Neural progenitor cell (in vitro differentiated cells): Measurements from ENCODE around the gene EHMT2. TPM values are rescaled to one million over a fixed set of nuclear protein-coding genes. Genes with fewer than 3 reads are reported as not detected.

Experiments used
- DNase-seq: peaks from one replicate; pipeline ENCODE4 v3.0.0-alpha.2; 2016; ENCODE audit warnings: low spot score
- H2AFZ ChIP-seq: fragments of 200-600 bp; sonication (generic); replicated peaks from 2 replicates; pipeline ENCODE4 v1.6.1; 2016; ENCODE audit warnings: antibody characterized with exemption
- H3F3A ChIP-seq: fragments of 200-600 bp; sonication (generic); 2 replicates; pipeline ENCODE4 v1.6.1; 2016; ENCODE audit warnings: antibody characterized with exemption, low read depth
- H3K27ac ChIP-seq: fragments of 200-600 bp; sonication (generic); 2 replicates; pipeline ENCODE4 v1.5.1; 2016; ENCODE audit warnings: mild to moderate bottlenecking
- H3K27me3 ChIP-seq: fragments of 200-600 bp; sonication (generic); 2 replicates; pipeline ENCODE4 v1.6.1; 2016; ENCODE audit warnings: mild to moderate bottlenecking, moderate library complexity
- H3K36me3 ChIP-seq: fragments of 200-600 bp; sonication (generic); 2 replicates; pipeline ENCODE4 v1.5.1; 2016
- H3K4me1 ChIP-seq: fragments of 200-600 bp; sonication (generic); 2 replicates; pipeline ENCODE4 v1.6.1; 2016; ENCODE audit warnings: mixed run types
- H3K4me2 ChIP-seq: fragments of 200-600 bp; sonication (generic); 2 replicates; pipeline ENCODE4 v1.6.1; 2016
- H3K4me3 ChIP-seq: fragments of 200-600 bp; sonication (generic); 2 replicates; pipeline ENCODE4 v1.5.1; 2016
- H3K79me2 ChIP-seq: fragments of 200-600 bp; sonication (generic); 2 replicates; pipeline ENCODE4 v1.6.1; 2016; ENCODE audit warnings: low read depth
- H3K9ac ChIP-seq: fragments of 200-600 bp; sonication (generic); 2 replicates; pipeline ENCODE4 v1.6.1; 2016
- H3K9me3 ChIP-seq: fragments of 200-600 bp; sonication (generic); 2 replicates; pipeline ENCODE4 v1.5.1; 2016; ENCODE audit warnings: low read depth
- H4K20me1 ChIP-seq: fragments of 200-600 bp; sonication (generic); 2 replicates; pipeline ENCODE4 v1.6.1; 2016; ENCODE audit warnings: low read depth
- H3K27ac Mint-ChIP-seq: 3 replicates; pipeline ENCODE4 v1.8.0; 2021; ENCODE audit warnings: mixed read lengths
- H3K27me3 Mint-ChIP-seq: 2 replicates; pipeline ENCODE4 v1.8.0; 2022; ENCODE audit warnings: low read depth, mild to moderate bottlenecking, inconsistent platforms, moderate library complexity, mixed read lengths; ENCODE audit not compliant: insufficient read depth
- H3K36me3 Mint-ChIP-seq: 3 replicates; pipeline ENCODE4 v1.8.0; 2021; ENCODE audit warnings: mixed read lengths
- H3K4me1 Mint-ChIP-seq: 3 replicates; pipeline ENCODE4 v1.8.0; 2021; ENCODE audit warnings: mixed read lengths
- H3K4me3 Mint-ChIP-seq: 3 replicates; pipeline ENCODE4 v1.8.0; 2021; ENCODE audit warnings: mild to moderate bottlenecking, moderate library complexity, mixed read lengths
- H3K9me3 Mint-ChIP-seq: 3 replicates; pipeline ENCODE4 v1.8.0; 2020; ENCODE audit warnings: mixed read lengths
- CTCF ChIP-seq: fragments of 200-600 bp; sonication (generic); IDR thresholded peaks from 2 replicates; pipeline ENCODE4 v1.5.1; 2017; ENCODE audit warnings: antibody characterized with exemption, mild to moderate bottlenecking
- EZH2 ChIP-seq: fragments of 200-600 bp; sonication (generic); IDR thresholded peaks from 2 replicates; pipeline ENCODE4 v1.6.1; 2017; ENCODE audit warnings: antibody characterized with exemption, mild to moderate bottlenecking, moderate library complexity
- EZH2phosphoT487 ChIP-seq: fragments of 200-600 bp; sonication (generic); IDR thresholded peaks from 2 replicates; pipeline ENCODE4 v1.6.1; 2017; ENCODE audit warnings: antibody characterized with exemption
- total RNA-seq: library from RNA; depleted of rRNA; stranded (reverse); fragments of >200 nt; gene quantifications from 2 replicates; pipeline ENCODE4 v1.2.3, GENCODE V29; 2015; ENCODE audit warnings: low replicate concordance

Gene EHMT2
- total RNA-seq, 1 donor from 2014 or later: 93.3 TPM

- no peak for DNase-seq
- Mint-ChIP-seq H3K36me3 (peaks cover 17% of the 10 kb centered on the region), H3K4me1 (no peaks in the 10 kb centered on the region), H3K27me3 (peaks cover 2% of the 10 kb centered on the region), H3K4me3 (no peak overlapping the region), H3K9me3 (no peaks in the 10 kb centered on the region), H3K27ac (no peak overlapping the region)
- no peaks in the 10 kb centered on the region for H3K36me3 ChIP-seq
- H3K27me3 ChIP-seq: no peaks in the 10 kb centered on the region
- no peak overlapping the region for H2AFZ ChIP-seq
- peaks cover 9% of the 10 kb centered on the region for H3F3A ChIP-seq
- H3K9ac ChIP-seq: no peak overlapping the region
- no peaks in the 10 kb centered on the region for H3K9me3 ChIP-seq
- H3K27ac ChIP-seq: no peak overlapping the region
- TF ChIP-seq CTCF (no peak), EZH2 (no peak), EZH2phosphoT487 (no peak)
- no peaks in the 10 kb centered on the region for H3K4me1 ChIP-seq
- no peaks in the 10 kb centered on the region for H4K20me1 ChIP-seq
- no peak overlapping the region for H3K4me3 ChIP-seq
- no peak overlapping the region for H3K4me2 ChIP-seq
- no peaks in the 10 kb centered on the region for H3K79me2 ChIP-seq
These were observed 20.3 kb downstream of the EHMT2 start for GRCh38 chr6:31877125-31877650.

GRCh38 chr6:31876357-31876756 is 21.1 kb downstream of the EHMT2 start:
- H3K36me3 ChIP-seq: no peaks in the 10 kb centered on the region
- no peaks in the 10 kb centered on the region for H4K20me1 ChIP-seq
- H3K9ac ChIP-seq: no peak overlapping the region
- H3K4me2 ChIP-seq: no peak overlapping the region
- no peaks in the 10 kb centered on the region for H3K9me3 Mint-ChIP-seq
- H3K4me1 Mint-ChIP-seq: no peaks in the 10 kb centered on the region
- DNase-seq: no peak
- no peak overlapping the region for H3K4me3 Mint-ChIP-seq
- peaks cover 9% of the 10 kb centered on the region for H3F3A ChIP-seq
- TF ChIP-seq CTCF (no peak), EZH2phosphoT487 (no peak), EZH2 (no peak)
- peaks cover 2% of the 10 kb centered on the region for H3K27me3 Mint-ChIP-seq
- H3K27ac ChIP-seq: no peak overlapping the region
- H3K4me1 ChIP-seq: peaks cover 1% of the 10 kb centered on the region
- no peak overlapping the region for H3K4me3 ChIP-seq
- H3K79me2 ChIP-seq: no peaks in the 10 kb centered on the region
- no peak overlapping the region for H3K27ac Mint-ChIP-seq
- H3K36me3 Mint-ChIP-seq: peaks cover 12% of the 10 kb centered on the region
- H2AFZ ChIP-seq: no peak overlapping the region
- no peaks in the 10 kb centered on the region for H3K27me3 ChIP-seq
- no peaks in the 10 kb centered on the region for H3K9me3 ChIP-seq

GRCh38 chr6:31875877-31876276 is 21.6 kb downstream of the EHMT2 start:
- Histone ChIP-seq H3K4me3 (no peak overlapping the region), H3K9me3 (no peaks in the 10 kb centered on the region), H4K20me1 (no peaks in the 10 kb centered on the region), H3F3A (peaks cover 12% of the 10 kb centered on the region), H3K4me1 (peaks cover 6% of the 10 kb centered on the region), H3K36me3 (no peaks in the 10 kb centered on the region), H3K4me2 (no peak overlapping the region), H3K27ac (no peak overlapping the region), H3K27me3 (no peaks in the 10 kb centered on the region), H2AFZ (no peak overlapping the region), H3K79me2 (no peaks in the 10 kb centered on the region), H3K9ac (no peak overlapping the region)
- Mint-ChIP-seq H3K27ac (no peak overlapping the region), H3K4me1 (peaks cover 4% of the 10 kb centered on the region), H3K27me3 (peaks cover 2% of the 10 kb centered on the region), H3K9me3 (no peaks in the 10 kb centered on the region), H3K4me3 (no peak overlapping the region), H3K36me3 (peaks cover 8% of the 10 kb centered on the region)
- no peak for DNase-seq
- TF ChIP-seq CTCF (no peak), EZH2 (no peak), EZH2phosphoT487 (no peak)
